RCC 7860 (cell line): ENCODE data around the gene SLC11A2.
"Not testable (repeated sequence)": the region's sequence is repeated elsewhere in the genome, so short reads cannot be mapped to it uniquely, and the experiment has no call there.

Source experiments
- DNase-seq: peaks from one replicate; pipeline ENCODE4 v3.0.0-alpha.2; 2015; ENCODE audit warnings: low spot score
- FAIRE-seq: peaks from 2 replicates; lab custom pipeline; 2012; peaks lifted over from hg19 to GRCh38; lab: Jason Lieb, UNC

SLC11A2 gene

DNA sequence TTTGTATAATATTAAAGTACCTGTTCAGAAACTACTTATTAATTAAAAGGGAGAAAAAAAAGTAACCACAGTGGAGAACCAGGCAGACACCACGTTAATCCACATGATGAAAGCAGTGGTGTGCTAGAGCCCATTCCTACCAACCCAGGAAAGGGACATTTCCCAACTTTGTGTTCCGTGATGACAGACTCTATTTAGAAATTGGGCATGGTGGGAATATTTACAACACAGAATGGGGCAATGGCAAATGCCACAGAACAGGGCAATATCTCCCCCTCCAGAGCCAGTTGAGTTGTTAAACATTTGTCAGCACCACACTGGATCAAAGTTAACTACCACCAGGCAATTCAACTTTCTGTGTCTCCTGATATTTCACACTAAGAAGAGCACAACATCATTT lies 75.1 kb downstream of the SLC11A2 start:
- DNase-seq (no peak), FAIRE-seq (no peak)

DNA sequence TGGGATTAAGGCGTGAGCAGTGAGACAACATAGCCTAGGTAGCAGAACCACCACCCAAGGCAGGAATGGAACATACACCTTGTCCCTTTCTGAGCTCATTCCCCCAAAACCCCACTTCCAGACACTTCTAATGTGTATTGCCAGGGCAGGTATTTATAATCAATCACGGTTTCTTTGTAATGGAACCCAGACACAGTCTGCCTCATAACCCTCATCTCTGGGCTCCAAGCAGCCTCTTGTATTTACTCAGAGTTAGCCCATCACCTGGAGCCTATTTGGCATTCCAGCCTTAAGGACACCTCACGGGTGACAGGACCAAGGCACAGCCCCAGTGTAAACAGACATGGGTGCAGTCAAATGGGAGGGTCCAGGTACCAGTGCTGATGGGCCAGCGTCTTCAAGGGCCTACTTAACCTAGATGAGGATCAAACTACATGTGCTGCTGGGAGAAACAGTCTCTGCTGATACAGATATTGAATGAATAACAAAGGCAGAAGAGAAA lies 76.3 kb downstream of the SLC11A2 start:
- FAIRE-seq = no peak
- DNase-seq = no peak

DNA sequence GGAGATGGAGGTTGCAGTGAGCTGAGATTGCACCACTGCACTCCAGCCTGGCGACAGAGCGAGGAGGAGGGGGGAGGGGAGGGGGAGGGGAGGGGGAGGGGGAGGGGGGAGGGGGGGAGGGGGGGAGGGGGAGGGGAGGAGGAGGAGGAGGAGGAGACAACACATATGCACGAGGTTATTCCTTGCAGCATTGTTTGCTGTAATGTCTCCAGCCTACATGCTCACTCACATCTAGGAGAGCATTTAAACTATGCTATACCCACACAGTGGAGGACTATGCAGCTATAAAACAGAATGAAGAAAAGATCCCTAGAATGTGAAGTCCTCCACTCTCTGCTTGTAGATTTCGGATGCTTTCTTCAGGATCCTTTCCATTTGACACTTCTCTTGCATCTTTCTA lies 77.4 kb downstream of the SLC11A2 start:
- no peak for FAIRE-seq
- no peak for DNase-seq

DNA sequence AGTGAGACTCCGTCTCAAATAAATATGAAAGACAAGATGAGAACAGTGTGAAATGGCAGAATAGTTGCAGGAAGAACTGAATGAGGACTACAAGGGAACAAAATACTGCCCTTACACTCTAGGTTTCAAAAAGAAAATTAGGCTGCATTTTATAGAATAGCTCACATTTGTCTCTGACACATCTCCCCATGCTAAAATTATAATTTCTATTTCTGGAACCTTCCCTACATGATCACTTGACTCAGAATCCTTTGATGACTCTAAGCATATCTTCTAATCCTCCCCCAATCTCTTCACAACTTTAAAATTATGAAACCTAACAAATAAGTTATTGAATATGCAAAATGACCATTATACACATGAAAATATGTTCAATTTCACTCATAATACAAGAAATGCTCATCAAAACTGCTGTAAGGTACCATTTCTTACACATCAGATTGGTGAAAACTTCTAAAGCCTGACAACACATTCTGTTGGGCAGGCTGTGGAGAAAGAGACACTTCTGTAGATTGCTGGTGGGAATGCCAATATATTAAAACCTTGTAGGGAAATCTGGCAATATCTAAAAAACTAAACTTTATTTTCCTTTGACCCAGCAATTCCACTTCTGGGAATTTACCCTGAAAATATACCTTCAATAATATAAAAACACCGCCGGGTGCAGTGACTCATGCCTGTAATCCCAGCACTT lies 78.1 kb downstream of the SLC11A2 start:
- DNase-seq (no peak), FAIRE-seq (no peak)

DNA sequence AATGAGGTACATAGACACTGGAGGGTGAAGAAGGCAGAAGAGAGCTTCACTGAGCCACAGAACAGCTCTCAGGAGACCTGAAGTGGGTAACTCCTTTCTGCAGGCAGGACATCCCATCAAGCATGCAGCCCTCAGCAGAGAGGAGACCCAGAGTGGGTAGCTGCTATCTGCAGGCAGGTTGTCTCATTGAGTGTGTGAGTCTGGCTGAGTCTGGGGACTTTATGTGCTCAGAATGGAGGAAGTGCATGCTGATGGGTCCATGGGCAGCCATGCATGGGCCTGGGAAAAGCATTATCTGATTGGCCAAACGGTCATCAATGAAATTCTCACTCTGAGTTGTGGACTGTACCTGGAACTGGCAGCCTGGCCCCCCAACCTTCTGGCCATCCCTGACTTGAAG lies 88.5 kb downstream of the SLC11A2 start:
- FAIRE-seq (no peak), DNase-seq (no peak)

DNA sequence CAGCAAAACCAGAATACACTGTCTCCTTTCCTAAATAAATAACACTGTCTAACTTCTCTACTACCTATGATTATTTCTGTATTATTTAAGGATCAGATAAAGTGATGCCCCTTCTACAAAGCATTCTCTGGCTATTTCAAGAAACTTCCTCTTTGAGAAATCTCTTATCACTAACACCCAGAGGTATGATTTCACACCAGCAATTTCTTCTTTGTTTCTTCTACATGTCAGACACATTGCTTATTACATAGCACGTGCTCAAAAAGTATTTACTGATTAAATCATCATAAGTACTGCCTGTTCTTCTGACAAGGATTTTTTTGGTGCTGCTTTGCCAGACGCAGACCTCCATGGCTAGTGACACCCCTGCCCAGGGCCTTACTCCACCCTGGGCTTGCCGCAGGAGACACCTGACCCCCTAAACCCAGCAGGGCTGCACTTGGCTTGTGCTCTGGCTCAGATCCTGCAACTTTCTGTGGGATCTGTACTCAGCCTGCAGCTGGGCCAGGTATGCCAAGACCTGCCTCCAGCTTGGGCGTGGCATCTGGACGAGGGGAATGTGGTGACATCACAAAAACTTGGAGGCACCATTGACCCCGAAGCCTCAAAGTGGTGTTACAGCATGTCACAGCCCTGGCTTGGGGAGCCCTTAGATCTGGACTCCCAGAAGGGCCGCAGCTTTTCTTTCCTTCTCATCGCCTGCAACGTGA lies 89.2 kb downstream of the SLC11A2 start:
- FAIRE-seq = no peak

DNA sequence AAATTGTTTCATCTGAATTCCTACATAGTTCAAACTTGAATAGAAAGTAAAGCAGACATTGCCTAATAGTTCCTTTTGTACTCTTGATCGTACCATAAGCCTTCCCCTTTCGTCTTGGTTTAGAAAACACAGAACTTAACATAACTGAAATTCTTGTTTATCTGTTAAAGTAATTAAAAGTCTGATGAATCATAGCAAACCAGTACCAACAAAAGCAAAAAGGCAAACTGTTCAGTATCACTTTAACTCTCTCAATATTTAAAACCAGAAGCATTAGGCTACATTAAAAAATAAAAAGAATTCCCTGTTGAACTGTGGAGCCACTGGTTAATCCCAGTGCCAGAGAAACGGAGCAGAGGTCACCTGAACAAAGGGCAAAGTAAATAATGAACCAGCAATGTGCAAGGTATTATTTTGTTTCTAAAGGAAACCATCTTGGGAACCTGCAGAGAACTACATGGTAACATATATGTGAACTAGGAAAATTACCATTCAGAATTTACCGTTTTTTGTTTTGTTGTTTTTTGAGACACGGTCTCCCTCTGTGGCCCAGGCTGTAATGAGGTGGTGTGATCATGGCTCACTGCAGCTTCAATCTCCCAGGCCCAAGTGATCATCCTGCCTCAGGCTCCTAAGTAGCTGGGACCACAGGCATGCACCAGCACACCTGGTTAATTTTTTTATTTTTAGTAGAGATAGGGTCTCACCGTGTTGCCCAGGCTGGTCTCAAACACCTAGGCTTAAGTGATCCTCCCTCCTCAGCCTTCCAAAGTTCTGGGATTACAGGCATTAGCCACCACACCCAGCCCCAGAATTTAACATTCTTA lies 91.0 kb downstream of the SLC11A2 start:
- DNase-seq (no peak), FAIRE-seq (no peak)

More for the DNA sequence above, 89.2 kb downstream of the SLC11A2 start:
- no peak for DNase-seq

DNA sequence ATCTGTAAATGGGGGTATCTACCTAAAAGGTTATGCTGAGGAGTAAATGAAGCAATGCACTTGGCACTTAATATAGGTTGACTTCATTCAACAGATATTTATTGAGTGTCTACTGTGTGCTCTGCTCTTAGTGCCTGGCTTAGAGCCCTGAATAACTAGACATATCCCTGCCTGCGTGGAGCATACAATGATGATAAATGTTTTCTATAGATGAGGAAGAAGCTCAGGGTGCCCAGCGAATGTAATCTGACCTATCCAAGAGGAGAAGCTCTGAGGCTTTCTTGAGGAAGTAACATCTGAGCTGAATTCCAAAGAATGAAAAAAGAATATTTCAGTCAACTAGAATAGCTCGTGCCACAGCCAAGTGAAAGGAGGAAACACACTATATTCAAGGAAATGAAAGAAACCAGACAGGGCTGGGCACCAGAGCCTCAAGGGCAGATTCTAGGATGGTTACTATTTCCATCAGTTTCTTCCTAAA lies 91.8 kb downstream of the SLC11A2 start:
- FAIRE-seq = no peak

DNA sequence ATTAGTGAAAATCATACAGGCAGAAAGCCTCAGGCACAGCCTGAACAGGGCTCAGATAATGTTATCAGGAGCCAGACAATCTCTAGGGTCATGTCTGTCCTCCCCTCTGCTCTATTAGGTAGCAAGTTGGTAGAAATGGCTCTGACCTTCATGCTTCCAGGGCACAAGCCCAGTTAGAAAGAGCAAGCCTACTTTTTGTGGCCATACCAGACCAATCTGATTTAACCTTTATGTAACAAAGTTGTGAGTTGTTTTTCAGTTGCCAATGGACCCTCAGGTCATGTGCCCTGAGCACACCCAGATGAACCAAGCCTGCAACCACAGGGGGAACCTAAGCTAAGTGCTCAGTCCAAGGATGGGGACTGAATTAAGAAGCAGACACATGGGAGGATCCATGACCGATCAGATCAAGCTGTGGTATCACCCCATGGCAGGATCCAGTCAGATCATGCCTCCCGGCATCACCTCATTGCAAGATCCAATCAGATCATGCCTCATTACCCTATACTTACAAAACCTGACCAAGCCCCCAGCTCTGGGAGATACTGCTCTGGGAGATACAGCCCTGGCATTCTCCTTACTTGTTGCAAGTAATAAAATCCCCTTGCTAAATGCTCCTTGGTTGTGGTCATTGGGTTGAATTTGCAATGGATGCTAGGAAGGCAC lies 92.6 kb downstream of the SLC11A2 start:
- FAIRE-seq (no peak), DNase-seq (no peak)

More for the DNA sequence above, 91.8 kb downstream of the SLC11A2 start:
- no peak for DNase-seq

DNA sequence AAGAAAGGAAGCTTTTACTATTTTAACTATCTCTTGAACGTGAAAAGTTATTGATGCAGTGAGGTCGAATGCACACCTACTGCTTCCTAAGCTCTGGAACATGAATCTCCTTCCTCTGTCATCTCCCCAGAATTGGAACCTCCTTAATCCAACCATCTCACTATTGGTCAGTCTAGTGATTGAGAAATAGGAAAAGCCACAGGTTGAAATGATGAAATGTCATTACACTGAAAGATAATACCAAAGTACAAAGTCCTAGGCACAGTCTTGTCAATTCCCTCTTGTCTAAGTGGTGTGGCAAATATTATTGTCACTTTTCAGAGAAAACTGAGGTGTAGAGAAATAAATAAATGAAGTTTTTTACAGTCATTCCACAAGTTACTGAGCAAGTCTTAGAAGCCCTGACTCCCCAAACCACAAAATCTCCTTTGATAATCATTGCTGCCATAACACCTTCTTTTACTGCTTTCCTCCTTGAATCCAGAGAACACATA lies 93.3 kb downstream of the SLC11A2 start:
- DNase-seq (no peak), FAIRE-seq (no peak)

DNA sequence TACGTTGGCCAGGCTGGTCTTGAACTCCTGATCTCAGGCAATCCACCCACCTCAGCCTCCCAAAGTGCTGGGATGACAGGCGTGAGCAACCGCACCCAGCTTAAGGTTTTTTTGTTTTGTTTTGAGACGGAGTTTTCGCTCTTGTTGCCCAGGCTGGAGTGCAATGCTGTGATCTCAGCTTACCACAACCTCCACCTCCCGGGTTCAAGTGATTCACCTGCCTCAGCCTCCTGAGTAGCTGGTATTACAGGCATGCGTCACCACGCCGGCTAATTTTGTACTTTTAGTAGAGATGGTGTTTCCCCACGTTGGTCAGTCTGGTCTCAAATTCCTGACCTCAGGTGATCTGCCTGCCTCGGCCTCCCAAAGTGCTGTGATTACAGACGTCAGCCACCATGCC lies 95.7 kb downstream of the SLC11A2 start:
- not testable (repeated sequence) for FAIRE-seq, DNase-seq

DNA sequence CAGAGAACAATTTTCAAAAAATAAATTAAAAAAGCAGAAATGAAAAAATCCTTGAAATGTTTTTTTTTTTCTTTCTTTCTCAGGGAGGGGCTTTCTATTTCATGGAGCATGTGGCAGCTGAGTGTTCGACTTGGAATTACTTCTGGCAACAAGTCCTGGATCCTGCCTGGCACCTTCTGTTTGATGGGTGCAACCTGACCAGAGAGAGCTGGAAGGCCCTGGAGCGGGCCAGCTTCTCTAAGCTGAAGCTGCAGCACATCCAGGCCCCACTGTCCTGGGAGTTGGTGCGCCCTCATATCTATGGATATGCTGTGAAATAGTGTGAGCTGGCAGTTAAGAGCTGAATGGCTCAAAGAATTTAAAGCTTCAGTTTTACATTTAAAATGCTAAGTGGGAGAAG lies 96.4 kb downstream of the SLC11A2 start:
- DNase-seq = no peak
- FAIRE-seq = no peak
